Raji (cell line): Measurements from ENCODE around the gene APLF.

Source experiments
- POLR2A ChIP-seq: IDR thresholded peaks from 2 replicates; pipeline ENCODE4 v1.6.1; 2011; ENCODE audit warnings: low read depth, low read length, control low read depth; ENCODE audit not compliant: insufficient read depth

APLF gene

GRCh38 chr2:68458981-68459380 is 8.4 kb upstream of the APLF start:
- TF ChIP-seq POLR2A: no peak

GRCh38 chr2:68463287-68463877 is 4.0 kb upstream of the APLF start:
- no peak for TF ChIP-seq POLR2A

- no peak for TF ChIP-seq POLR2A
Measured at GRCh38 chr2:68464651-68465050, 2.7 kb upstream of the APLF start.

GRCh38 chr2:68465081-68465916 is 2.1 kb upstream of the APLF start:
- TF ChIP-seq POLR2A: no peak

- no peak for TF ChIP-seq POLR2A
Measured at GRCh38 chr2:68466361-68466777, 1.0 kb upstream of the APLF start.

- TF ChIP-seq POLR2A: no peak
Measured at GRCh38 chr2:68466778-68467076, 658 bp upstream of the APLF start.

- TF ChIP-seq POLR2A: no peak
Measured at GRCh38 chr2:68468801-68469200, 1.4 kb downstream of the APLF start.

GRCh38 chr2:68469935-68470334 is 2.5 kb downstream of the APLF start:
- TF ChIP-seq POLR2A: no peak

- TF ChIP-seq POLR2A: no peak
Measured at GRCh38 chr2:68471385-68471784, 4.0 kb downstream of the APLF start.

- TF ChIP-seq POLR2A: no peak
Measured at GRCh38 chr2:68472796-68473414, 5.5 kb downstream of the APLF start.

- TF ChIP-seq POLR2A: no peak
Measured at GRCh38 chr2:68475110-68475509, 7.7 kb downstream of the APLF start.

- TF ChIP-seq POLR2A: no peak
Measured at GRCh38 chr2:68475576-68475975, 8.2 kb downstream of the APLF start.

GRCh38 chr2:68476454-68476853 is 9.1 kb downstream of the APLF start:
- no peak for TF ChIP-seq POLR2A

- TF ChIP-seq POLR2A: no peak
Measured at GRCh38 chr2:68478688-68479087, 11.3 kb downstream of the APLF start.

GRCh38 chr2:68482296-68482820 is 15.0 kb downstream of the APLF start:
- no peak for TF ChIP-seq POLR2A

- no peak for TF ChIP-seq POLR2A
Measured at GRCh38 chr2:68483011-68483410, 15.6 kb downstream of the APLF start.
